Bronchial epithelial cell (primary cell): ENCODE results near the gene SMYD3. TPM values are rescaled to one million over a fixed set of nuclear protein-coding genes. Genes with fewer than 3 reads are reported as not detected.

Experiments used
- DNase-seq: peaks from one replicate; pipeline ENCODE4 v3.0.0-alpha.2; 2010; ENCODE audit warnings: low read depth
- FAIRE-seq: peaks from 2 replicates; lab custom pipeline; 2011; peaks lifted over from hg19 to GRCh38; lab: Jason Lieb, UNC
- H3K27me3 ChIP-seq: 2 replicates; pipeline ENCODE4 v1.5.1; 2011; ENCODE audit warnings: low read length; ENCODE audit not compliant: control insufficient read depth, insufficient read depth
- H3K36me3 ChIP-seq: 2 replicates; pipeline ENCODE4 v1.5.1; 2011; ENCODE audit warnings: low read length; ENCODE audit not compliant: control insufficient read depth, insufficient read depth
- H3K4me3 ChIP-seq: 2 replicates; pipeline ENCODE4 v1.5.1; 2011; ENCODE audit warnings: mild to moderate bottlenecking, low read depth, low read length, control low read depth
- CTCF ChIP-seq: IDR thresholded peaks from 2 replicates; pipeline ENCODE4 v1.5.1; 2011; ENCODE audit warnings: mild to moderate bottlenecking, moderate library complexity, low read length, control low read depth, inconsistent platforms; ENCODE audit not compliant: insufficient read depth, severe bottlenecking
- total RNA-seq: library from RNA; depleted of rRNA; stranded (reverse); fragments of >200 nt; gene quantifications from 2 replicates; pipeline ENCODE4 v1.2.1, GENCODE V29; 2014

The SMYD3 gene
- total RNA-seq, 1 donor from 2014 or later: 17.4 TPM

- FAIRE-seq (no peak), DNase-seq (no peak)
- H3K27me3 ChIP-seq: no peaks in the 10 kb centered on the region
- no peaks in the 10 kb centered on the region for H3K36me3 ChIP-seq
- no peak overlapping the region for H3K4me3 ChIP-seq
- TF ChIP-seq CTCF: no peak
Measured at GRCh38 chr1:246068217-246068512, 438.9 kb downstream of the SMYD3 start.

- DNase-seq (no peak), FAIRE-seq (no peak)
- no peak for TF ChIP-seq CTCF
- Histone ChIP-seq H3K4me3 (no peak overlapping the region), H3K36me3 (no peaks in the 10 kb centered on the region), H3K27me3 (no peaks in the 10 kb centered on the region)
Measured at GRCh38 chr1:246067432-246068216, 439.5 kb downstream of the SMYD3 start.

- DNase-seq: no peak
- Histone ChIP-seq H3K4me3 (no peak overlapping the region), H3K36me3 (no peaks in the 10 kb centered on the region), H3K27me3 (no peaks in the 10 kb centered on the region)
- no peak for FAIRE-seq
- TF ChIP-seq CTCF: no peak
Measured at GRCh38 chr1:246066573-246066972, 440.5 kb downstream of the SMYD3 start.

GRCh38 chr1:246065592-246065991 lies 441.5 kb downstream of the SMYD3 start:
- Histone ChIP-seq H3K36me3 (no peaks in the 10 kb centered on the region), H3K27me3 (no peaks in the 10 kb centered on the region), H3K4me3 (no peak overlapping the region)
- no peak for TF ChIP-seq CTCF
- FAIRE-seq (no peak), DNase-seq (no peak)

- Histone ChIP-seq H3K27me3 (no peaks in the 10 kb centered on the region), H3K36me3 (no peaks in the 10 kb centered on the region), H3K4me3 (no peak overlapping the region)
- FAIRE-seq (no peak), DNase-seq (no peak)
- TF ChIP-seq CTCF: no peak
Measured at GRCh38 chr1:246064891-246065290, 442.2 kb downstream of the SMYD3 start.
